Mesodermal cell (in vitro differentiated cells): ENCODE measurements around the gene ARL3.
"Not testable (repeated sequence)": the region's sequence is repeated elsewhere in the genome, so short reads cannot be mapped to it uniquely, and the experiment has no call there.

Experiments used
- H3K27ac ChIP-seq: 2 replicates; pipeline ENCODE4 v1.7.0; 2013; ENCODE audit warnings: mild to moderate bottlenecking, low read depth, low read length, moderate library complexity; ENCODE audit not compliant: severe bottlenecking
- H3K36me3 ChIP-seq: 2 replicates; pipeline ENCODE4 v1.7.1; 2013; ENCODE audit warnings: mild to moderate bottlenecking, low read length, moderate library complexity; ENCODE audit not compliant: control insufficient read depth, insufficient read depth
- H3K4me1 ChIP-seq: one replicate; pipeline ENCODE4 v1.7.1; 2013; ENCODE audit warnings: mild to moderate bottlenecking, low read length; ENCODE audit not compliant: insufficient read depth, control insufficient read depth, poor library complexity, severe bottlenecking
- H3K4me3 ChIP-seq: 2 replicates; pipeline ENCODE4 v1.7.0; 2013; ENCODE audit warnings: low read length, control low read depth, mild to moderate bottlenecking; ENCODE audit not compliant: insufficient read depth, poor library complexity, severe bottlenecking; ENCODE audit errors: extremely low read depth
- H3K9me3 ChIP-seq: 2 replicates; pipeline ENCODE4 v1.7.1; 2013; ENCODE audit warnings: mild to moderate bottlenecking, low read length, moderate library complexity; ENCODE audit not compliant: control insufficient read depth
- WGBS, 2 experiments: methylation state at CpG; one replicate each; pipeline ENCODE4 v1.1.5; 2013; ENCODE audit warnings: missing lambda C conversion rate in 2 of 2; ENCODE audit not compliant: insufficient coverage in 2 of 2; 5-methylcytosine and 5-hydroxymethylcytosine counted together

The ARL3 gene

DNA sequence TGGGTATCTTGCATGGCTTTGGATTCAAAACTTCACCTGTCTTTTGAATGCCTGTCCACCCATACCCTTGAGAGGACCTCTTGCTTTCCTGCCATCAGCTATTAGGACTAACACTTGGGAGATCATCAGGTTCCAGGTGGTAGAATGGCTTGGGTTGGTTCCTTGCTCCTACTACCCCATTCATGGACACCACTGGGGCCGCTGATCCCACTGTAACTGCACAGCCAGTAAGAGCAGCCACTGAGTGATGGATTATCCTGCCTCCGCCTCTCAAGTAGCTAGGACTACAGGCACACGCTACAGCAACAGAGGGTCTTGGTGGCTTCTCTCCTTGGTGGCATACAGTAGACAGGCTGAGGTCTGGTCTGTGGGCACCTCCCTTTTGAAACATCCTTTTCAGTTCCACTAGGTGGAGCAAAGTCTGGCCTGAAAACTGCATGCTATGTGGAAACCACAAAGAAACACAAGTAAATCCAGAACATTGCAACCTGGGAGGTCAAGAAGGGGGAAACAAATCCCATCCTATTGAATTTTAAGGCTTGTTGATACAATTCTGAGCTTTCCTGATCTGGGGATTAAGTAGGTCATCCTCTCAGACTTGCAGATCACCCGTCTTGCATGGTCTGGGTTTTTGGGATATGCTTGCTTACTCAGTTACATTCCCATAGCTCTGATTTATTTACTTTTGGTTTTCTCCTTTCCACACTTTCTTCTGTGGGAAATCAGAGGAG lies 38.9 kb upstream of the ARL3 start:
- no peak overlapping the region for H3K4me3 ChIP-seq
- peak overlapping the region; percentile 3 for H3K27ac ChIP-seq
- H3K36me3 ChIP-seq = peaks cover 3% of the 10 kb centered on the region
- H3K9me3 ChIP-seq = no peaks in the 10 kb centered on the region
- peaks cover 18% of the 10 kb centered on the region for H3K4me1 ChIP-seq
- 90 to 93% methylated on average over 3 of the region's 4 CpGs for WGBS, 2 experiments

DNA sequence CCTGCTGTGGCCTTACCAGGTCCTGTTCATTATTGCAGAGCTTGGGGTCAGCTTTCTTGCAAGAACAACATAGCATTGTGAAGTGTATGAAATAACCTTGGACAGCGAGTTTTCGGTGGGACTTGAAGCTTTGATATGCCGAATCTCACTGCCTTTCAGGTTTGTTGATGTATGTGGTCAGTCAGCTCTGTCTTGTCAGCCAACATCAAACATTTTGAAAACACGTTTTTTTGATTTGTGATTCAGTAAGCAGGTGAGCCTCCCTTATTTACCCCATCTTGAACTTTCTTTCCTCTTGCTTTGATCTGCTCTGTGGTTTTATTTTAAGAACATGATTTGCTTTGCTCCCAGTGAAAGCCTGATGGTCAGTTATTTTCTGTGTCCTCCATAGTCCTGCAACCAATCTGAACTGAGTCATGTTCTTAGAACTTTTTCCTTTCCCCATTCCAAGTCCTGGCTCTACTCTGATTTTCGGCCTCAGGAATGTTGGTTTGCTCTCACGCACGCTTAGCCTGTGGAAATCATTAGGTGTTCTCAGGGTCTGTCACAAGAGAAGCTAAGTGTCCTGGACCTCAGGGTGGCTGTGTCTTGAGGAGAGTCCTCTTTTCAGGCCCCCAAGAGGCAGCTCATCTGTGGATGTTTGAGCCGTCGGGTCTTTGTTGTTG lies 38.2 kb upstream of the ARL3 start:
- peaks cover 18% of the 10 kb centered on the region for H3K4me1 ChIP-seq
- 88 to 95% methylated on average over 6 to 7 of the region's 9 CpGs for WGBS, 2 experiments
- H3K4me3 ChIP-seq = no peak overlapping the region

DNA sequence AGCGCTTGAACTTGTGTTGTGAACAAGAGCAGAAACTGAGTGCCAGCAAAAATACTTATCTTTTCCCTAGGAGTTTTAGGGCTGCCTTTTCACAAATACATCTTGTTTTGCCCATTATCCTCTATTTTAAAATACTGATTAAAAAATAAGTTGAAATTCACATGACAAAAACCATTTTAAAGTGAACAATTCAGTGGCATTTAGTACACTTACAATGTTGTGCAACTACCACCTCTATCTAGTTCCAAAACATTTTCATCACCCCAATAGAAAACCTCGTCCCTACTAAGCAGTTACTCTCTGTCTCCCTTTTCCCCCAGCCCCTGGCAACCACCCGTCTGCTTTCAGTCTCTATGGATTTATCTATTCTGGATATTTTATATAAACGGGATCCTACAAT lies 31.0 kb upstream of the ARL3 start:
- no peaks in the 10 kb centered on the region for H3K9me3 ChIP-seq
- H3K36me3 ChIP-seq = peaks cover 3% of the 10 kb centered on the region
- peak overlapping the region; percentile 93 for H3K4me3 ChIP-seq
- WGBS, 2 experiments = 100% methylated on average over 1 to 2 of the region's 4 CpGs
- H3K27ac ChIP-seq = no peak overlapping the region
- peaks cover 8% of the 10 kb centered on the region for H3K4me1 ChIP-seq

More for the DNA sequence above, 38.2 kb upstream of the ARL3 start:
- H3K36me3 ChIP-seq = peaks cover 6% of the 10 kb centered on the region
- H3K9me3 ChIP-seq = no peaks in the 10 kb centered on the region
- peak overlapping the region; percentile 3 for H3K27ac ChIP-seq

DNA sequence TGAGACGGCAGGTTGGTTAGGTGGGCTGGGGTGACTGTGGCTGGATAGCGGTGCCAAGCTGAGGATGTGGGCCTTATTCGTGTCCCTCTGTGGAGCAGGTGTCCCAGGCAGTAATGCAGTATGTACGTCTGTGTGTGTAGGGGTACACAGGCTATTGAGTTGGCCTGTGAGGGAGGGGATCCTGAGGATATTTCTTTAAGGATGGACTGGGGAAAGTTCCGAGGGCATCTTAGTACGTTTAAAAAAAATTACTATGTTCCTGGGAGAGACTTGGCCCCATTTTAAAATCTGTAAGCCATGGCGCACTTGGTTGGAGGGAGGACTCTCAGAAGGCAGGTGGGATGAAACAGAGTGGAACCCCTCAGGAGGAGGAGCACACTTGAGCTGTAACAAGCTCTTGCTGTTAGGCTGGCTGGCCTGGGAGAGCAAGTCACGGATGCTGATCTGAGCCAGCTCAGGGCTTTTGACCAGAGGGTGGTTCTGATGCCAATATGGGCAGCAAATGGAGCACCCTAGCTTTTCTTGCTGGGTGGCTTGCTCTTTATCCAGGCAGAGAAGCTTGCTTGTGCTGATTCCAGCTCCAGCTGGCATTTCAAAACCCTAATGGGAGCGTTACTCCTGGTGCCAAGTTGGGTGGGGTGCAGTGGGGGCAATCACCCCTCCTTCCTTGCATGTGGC lies 30.3 kb upstream of the ARL3 start:
- Histone ChIP-seq H3K4me3 (peak overlapping the region; percentile 93), H3K4me1 (peaks cover 8% of the 10 kb centered on the region), H3K27ac (no peak overlapping the region), H3K36me3 (peaks cover 3% of the 10 kb centered on the region), H3K9me3 (no peaks in the 10 kb centered on the region)
- 18 to 30% methylated on average over 6 to 8 of the region's 9 CpGs for WGBS, 2 experiments

DNA sequence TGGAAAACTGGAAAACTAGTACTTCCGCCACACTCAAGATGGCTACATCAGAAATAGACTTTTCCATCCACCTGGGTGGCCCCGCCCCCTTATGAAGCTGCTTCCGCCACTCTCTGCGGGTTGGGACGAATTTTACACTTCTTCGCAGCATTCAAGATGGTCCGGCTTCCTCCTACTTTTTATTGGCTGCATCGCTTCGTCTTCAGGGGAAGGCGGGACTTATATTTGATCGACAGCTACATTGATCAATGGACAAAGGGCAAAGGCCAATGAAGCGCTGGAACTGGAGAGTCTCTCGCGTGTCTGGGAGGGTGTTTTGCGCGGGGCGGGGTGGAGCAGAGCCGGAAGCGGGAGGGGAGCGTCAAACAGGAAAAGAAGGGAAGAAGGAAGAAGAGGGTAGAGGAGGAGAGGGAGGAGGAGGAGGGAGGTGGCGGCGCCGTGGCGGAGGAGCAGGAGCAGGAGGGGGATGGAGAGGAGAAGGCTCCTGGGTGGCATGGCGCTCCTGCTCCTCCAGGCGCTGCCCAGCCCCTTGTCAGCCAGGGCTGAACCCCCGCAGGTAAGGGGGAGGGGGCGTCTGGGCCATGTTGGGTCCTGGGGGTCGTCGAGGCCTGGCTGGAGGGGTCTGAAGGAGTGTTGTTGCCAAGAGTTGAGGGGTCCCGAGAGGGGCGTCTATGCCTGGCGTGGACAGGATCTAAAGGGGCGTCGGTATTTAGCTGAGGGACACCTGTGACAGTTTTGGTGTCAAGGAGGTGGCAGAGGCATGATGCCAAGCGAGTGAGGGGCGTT lies 29.6 kb upstream of the ARL3 start, which contains the start of gene WBP1L:
Gene WBP1L (plus strand): TSS at position 361 of the 786 bp plus-strand sequence. CDS start 106 bp downstream, at position 467.
- WGBS, 2 experiments = 0 to 1% methylated on average over 20 to 34 of the region's 37 CpGs
- Histone ChIP-seq H3K9me3 (no peaks in the 10 kb centered on the region), H3K4me3 (peak within 1 kb of the TSS; percentile 93), H3K27ac (no peak within 1 kb of the TSS), H3K4me1 (peaks cover 8% of the 10 kb centered on the region), H3K36me3 (peaks cover 3% of the 10 kb centered on the region)

DNA sequence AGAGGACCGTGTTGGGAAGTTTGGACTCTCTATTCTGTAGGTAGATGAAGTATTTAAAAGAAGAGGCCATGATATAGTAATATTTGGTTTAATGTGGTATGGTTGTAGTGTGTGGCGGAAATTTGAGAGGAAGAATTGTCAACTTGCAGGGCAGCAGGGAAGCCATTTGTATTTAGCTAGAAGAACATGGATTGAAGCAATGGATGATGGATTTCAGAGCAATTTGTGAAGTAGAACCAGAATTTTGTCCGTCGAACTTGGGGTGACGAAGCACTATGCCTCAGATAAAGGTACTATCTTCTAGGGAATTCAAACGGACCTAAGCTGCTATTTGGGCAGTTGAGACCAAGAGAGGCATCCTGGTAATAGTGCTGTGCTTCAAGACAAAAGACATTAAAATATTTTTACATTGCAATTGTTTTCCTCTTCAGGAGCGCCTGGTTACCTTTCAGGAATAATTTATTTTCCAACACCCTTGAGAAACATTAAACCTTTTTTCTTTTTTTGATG lies 28.9 kb upstream of the ARL3 start:
- Histone ChIP-seq H3K36me3 (peaks cover 3% of the 10 kb centered on the region), H3K27ac (no peak overlapping the region), H3K4me1 (peaks cover 8% of the 10 kb centered on the region), H3K9me3 (no peaks in the 10 kb centered on the region), H3K4me3 (peak overlapping the region; percentile 5)
- WGBS, 2 experiments = 72 to 80% methylated on average over 4 to 6 of the region's 7 CpGs

DNA sequence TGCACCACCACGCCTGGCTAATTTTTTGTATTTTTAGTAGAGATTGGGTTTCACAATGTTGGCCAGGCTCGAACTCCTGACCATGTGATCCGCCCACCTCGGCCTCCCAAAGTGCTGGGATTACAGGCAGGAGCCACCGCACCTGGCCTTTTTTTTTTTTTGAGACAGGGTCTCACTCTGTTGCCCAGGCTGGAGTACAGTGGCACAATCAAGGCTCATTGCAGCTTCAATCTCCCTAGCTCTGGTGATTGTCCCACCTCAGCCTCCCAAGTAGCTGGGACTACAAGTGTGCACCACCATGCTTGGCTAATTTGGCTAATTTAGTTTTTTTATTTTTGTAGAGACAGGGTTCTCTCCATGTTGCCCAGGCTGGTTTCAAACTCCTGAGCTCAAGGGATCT lies 28.1 kb upstream of the ARL3 start:
- H3K27ac ChIP-seq, H3K4me3 ChIP-seq, H3K36me3 ChIP-seq, H3K4me1 ChIP-seq, H3K9me3 ChIP-seq: not testable (repeated sequence)
- 86 to 90% methylated on average over 4 to 5 of the region's 5 CpGs for WGBS, 2 experiments

DNA sequence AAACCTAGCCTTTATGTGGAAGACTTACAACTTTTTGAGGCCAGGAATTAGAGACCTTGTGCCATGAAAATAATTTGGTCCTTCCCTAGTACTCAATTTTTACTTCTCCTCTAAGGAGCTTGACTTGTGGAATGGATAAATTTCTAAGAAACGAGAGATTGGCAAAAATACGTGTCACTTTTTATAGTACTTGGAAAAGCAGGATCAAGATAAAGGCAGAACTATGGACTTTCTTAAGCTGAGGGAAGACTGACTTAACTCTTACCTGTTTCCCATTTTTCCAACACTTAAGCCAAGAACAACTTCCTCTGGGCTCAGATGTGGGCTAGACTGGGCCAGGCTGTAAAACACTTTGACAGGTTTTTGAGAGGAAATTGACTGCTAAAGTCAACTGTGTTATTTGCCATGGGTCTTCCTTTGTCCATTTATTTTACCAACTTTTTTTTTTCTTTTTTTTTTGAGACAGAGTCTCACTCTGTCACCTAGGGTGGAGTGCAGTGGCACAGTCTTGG lies 27.6 kb upstream of the ARL3 start:
- no CpG with 5 or more reads among the region's 2 CpGs for WGBS, 2 experiments
- Histone ChIP-seq H3K9me3 (no peaks in the 10 kb centered on the region), H3K36me3 (peaks cover 7% of the 10 kb centered on the region), H3K27ac (no peak overlapping the region), H3K4me1 (peaks cover 8% of the 10 kb centered on the region), H3K4me3 (no peak overlapping the region)

DNA sequence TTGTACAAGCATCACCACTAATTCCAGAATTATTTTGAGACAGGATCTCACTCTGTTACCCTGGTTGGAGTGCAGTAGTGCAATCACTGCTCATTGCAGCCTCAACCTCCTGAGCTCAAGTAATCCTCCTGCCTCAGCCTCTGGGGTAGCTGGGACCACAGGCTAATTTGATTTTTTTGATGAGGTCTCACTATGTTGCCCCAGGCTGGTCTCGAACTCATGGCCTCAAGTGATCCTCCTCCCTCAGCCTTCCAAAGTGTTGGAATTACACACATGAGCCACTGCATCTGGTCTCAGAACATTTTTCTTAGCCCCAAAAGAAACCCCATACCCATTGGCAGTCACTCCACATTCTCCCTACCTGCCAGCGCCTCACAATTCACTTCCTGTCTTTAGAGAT lies 26.0 kb upstream of the ARL3 start:
- H3K27ac ChIP-seq = no peak overlapping the region
- no peak overlapping the region for H3K4me3 ChIP-seq
- peaks cover 14% of the 10 kb centered on the region for H3K36me3 ChIP-seq
- no peaks in the 10 kb centered on the region for H3K9me3 ChIP-seq
- WGBS, 2 experiments = 90 to 92% methylated on average over 1 of the region's 2 CpGs
- H3K4me1 ChIP-seq = peaks cover 8% of the 10 kb centered on the region

DNA sequence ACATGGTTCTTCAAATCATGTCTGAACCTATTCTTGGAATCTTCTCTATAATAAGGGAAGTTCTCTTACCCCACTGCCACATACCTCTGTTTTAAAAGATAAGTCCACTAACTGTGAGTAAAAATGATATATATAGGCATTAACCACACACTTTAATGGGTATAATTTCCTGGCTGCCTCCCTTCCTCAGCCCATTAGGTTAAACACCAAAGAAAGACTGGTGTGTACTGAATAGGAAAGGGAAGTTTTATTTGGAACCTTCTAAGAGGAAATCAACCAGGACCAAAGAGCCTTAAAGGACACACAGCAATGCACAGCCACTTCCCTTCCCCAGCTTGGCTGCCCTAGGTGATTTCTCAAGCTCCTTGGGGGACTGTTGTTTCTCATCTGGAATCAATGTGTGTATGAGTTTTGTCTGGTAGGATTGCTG lies 24.5 kb upstream of the ARL3 start:
- H3K4me3 ChIP-seq = no peak overlapping the region
- no peaks in the 10 kb centered on the region for H3K4me1 ChIP-seq
- peak overlapping the region; percentile 29 for H3K27ac ChIP-seq
- H3K36me3 ChIP-seq = peaks cover 26% of the 10 kb centered on the region
- no peaks in the 10 kb centered on the region for H3K9me3 ChIP-seq
